Frontal cortex (tissue), 4 donors: Measurements from ENCODE around the gene AOX1. TPM values are rescaled to one million over a fixed set of nuclear protein-coding genes. Genes with fewer than 3 reads are reported as not detected.
"Not testable (repeated sequence)": the region's sequence is repeated elsewhere in the genome, so short reads cannot be mapped to it uniquely, and the experiment has no call there.

Experiments used
- DNase-seq, 2 donors: peaks; one replicate each; pipeline ENCODE4 v3.0.0; 2012; ENCODE audit warnings: low spot score in 2 of 2
- FAIRE-seq: peaks from 2 replicates; lab custom pipeline; 2012; peaks lifted over from hg19 to GRCh38; lab: Jason Lieb, UNC
- total RNA-seq: library from RNA; depleted of rRNA; stranded (reverse); fragments of >200 nt; gene quantifications from one replicate; pipeline ENCODE4 v1.2.3, GENCODE V29; 2014
- donor health status: control.
- donor health status: control.
- donor health status: control.

The AOX1 gene
- total RNA-seq, result 0.82 TPM

DNA sequence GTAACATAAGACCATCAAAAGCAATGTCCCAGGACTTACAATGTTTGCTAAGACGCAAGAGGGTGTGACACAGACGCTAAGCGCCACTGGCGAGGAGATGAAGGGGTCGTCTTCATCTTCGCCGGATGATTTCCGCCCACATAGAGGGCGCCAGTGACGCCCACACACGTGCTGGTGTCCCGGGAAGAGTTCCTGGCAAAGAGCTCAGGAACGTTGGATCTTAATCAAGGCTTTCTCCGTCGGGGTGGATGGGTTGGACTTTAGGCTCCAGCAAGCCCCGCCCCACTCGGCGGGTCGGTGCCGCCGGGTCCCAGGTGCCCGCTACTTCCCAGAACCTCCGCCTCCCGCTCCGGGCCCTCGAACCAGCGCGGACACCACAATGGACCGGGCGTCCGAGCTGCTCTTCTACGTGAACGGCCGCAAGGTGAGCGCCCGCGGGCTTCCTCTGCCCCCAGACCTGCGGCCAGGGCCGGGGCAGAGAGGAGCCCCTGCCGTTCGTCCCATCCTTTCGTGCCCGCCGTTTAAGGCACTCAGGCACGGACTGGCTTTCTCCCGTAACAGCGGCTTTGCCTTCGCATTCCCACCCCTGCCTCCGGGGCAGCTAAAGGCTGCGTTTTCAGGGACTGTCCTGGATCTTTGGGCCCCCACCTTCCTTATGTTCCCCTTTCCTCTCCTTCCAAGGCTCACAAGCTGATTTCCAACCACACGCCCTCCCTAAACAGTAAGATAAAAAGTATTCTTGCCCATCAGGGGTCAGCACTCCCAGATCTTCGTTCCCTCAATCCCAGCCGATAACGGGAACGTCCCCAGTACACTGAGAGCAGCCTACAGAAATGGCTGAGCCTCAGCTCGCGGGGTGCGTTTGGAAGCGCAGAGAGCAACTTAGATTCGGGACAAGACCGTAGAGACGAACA, at the start of gene AOX1:
Gene AOX1 (plus strand): TSS at position 285 of the 914 bp plus-strand sequence. CDS start 95 bp downstream, at position 380.
- FAIRE-seq (no peak), DNase-seq (peak in 1 of 2 donors; percentile 61)

DNA sequence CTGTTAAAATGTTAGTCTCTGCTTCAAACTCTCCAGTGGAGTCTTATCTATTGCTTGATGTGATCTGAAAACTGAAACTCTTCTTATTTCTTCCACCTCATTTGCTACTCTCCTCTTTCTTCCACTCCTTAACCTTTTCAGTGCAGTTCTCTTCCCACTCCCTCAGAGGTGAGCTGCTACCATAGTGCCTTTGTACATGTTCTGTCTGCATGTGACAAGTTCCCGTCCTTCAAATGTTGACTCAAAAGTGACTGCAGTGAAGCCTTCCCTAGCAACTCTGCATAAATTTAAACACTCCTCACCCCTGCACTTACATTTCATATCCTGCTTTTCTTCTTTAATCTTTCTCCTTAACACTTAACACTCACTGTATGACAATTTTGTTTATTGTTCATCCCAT, 47.7 kb upstream of the AOX1 start:
- DNase-seq (no peak), FAIRE-seq (no peak)

DNA sequence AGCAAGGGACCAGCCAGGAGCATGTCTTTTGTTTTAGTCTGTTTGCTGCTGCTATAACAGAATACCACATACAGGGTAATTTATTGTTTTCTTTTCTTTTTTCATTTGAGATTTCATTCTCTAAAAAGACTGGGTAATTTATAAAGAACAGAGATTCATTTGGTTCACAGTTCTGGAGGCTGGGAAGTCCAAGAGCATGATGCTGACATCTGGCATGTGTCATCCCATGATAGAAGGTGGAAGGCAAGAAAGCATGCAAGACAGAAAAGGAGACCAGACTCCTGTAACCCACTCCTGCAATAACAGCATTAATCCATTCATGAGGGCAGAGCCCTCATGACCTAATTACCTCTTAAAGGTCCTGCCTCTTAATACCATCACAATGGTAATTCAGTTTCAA, 45.0 kb upstream of the AOX1 start:
- FAIRE-seq (no peak), DNase-seq (no peak)

DNA sequence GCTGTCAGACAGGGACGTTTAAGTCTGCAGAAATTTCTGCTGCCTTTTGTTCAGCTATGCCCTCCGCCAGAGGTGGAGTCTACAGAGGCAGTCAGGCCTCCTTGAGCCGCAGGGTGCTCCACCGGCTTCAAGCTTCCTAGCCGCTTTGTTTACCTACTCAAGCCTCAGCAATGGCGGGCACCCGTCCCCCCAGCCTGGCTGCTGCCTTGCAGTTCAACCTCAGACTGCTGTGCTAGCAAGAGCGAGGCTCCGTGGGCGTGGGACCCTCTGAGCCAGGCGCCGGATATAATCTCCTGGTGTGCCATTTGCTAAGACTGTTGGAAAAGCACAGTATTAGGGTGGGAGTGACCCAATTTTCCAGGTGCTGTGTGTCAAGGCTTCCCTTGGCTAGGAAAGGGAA, 19.2 kb upstream of the AOX1 start:
- not testable (repeated sequence) for FAIRE-seq, DNase-seq

DNA sequence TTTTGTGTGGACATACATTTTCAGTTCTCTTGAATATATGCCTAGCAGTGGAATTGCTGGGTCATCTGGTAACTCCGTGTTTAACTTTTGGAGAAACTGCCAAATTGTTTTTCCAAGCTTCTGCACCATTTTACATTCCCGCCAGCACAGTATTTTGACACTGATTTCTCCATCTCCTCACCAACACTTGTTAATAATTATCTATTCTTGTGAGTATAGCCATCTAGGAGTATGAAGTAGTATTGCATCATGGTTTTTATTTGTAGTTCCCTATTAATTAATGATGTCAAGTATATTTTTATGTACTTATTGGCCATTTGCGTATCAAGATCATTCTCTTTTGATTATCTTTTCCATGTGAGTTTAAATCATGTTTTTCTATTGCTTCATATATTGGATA, 17.9 kb upstream of the AOX1 start:
- DNase-seq (no peak), FAIRE-seq (no peak)

DNA sequence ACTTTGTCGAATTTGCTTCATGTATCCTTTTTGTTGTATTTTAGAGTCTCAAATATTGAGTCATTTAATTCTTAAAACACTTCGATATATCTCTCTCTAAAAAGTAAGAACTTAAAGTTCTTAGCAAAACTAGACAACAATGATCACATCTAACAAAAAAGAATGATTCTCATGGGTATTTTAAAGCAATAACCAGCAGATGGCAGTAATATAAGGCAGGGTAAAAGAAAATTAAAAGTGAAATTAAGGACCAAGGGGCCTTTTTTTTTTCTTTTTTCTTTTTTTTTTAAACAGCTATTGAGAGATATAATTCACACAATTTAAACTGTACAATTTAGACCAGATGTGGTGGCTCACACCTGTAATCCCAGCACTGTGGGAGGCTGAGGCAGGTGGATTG, 9.9 kb upstream of the AOX1 start:
- FAIRE-seq, result no peak
- no peak for DNase-seq

DNA sequence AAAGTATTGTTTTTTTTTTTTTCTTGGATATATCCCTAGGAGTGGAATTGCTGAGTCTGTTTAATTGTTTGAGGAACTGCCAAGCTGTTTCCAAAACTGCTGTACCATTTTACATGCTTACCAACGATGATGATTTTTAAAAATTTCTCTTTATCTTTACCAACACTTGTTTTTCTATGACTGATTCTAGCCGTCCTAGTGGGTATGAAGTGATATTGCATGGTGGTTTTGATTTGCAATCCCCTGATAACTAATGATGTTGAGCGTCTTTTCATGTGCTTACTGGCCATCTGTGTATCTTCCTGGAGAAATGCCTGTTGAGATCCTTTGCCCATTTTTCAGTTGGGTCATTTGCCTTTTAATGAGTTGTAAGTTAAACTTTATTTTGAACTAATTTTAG, 8.8 kb upstream of the AOX1 start:
- FAIRE-seq, result no peak
- no peak for DNase-seq

DNA sequence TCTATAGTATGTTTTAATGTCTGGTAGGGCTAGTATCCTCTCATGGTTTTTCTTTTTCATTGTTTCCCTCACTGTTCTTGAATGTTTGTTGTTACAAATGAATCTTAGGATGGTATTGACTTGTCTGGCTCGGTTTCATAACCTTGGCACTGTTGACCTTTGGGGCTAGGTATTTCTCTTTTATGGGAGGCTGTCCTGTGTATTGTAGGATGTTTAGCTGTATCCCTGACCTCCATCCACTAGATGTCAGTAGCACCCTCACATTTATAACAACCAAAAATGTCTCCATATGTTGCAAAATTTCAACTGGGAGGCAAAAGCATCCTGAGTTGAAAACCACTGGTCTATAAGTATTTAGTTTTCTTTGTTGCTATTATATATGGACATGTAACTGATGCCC, 7.0 kb upstream of the AOX1 start:
- DNase-seq (no peak), FAIRE-seq (no peak)

DNA sequence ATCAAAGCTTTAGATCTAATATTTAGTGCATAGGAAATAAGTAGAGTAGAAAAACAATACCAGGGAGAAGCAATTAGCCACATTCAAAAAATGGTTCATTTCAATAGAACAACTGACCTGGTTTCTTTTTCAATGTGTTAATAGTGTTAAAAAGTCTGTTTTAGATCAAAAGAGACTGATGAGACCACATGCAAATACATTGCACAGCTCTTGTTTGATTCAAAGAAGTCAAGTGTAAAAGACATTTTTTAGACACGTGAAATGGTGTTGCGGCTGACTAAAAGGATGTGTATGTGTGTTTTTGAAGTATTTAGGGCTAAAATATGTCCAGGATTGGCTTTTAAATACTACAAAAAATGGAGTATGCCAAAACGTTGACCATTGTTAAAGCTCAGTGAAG, 1.2 kb upstream of the AOX1 start:
- no peak for FAIRE-seq

DNA sequence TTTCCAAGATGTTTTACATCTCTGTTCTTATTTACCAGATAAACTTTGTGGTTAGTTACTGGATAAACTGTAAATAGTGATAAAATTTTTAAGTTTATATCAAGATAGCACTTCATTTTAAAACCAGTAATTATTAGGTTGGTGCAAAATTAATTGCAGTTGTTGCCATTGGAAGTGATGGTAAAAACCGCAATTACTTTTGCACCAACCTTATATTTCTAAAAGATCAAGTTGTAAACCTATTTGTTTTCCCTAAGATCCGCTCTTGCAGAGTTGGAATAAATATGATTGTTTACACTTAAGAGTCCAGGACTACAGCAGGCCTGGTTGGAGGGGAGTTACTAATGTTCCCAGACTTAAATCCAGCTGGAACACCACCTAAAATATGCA, 479 bp upstream of the AOX1 start:
- FAIRE-seq, result no peak

More for the DNA sequence above, 1.2 kb upstream of the AOX1 start:
- no peak for DNase-seq

DNA sequence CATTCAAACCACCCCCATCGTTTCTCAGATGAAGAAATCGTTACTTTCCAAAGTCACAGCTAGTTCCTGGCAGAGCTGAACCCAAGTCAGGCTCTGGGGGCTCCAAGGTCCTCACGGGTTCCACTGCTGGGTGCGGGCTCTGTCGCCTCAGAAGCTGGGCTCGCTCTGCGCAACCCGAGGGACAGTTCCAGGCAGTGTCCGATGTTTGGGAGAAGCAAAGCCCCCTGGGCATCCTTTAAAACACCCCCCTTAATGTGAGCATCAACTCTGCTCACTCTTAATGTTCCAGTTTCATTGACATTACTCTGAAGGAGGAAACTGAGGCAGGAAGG, 796 bp downstream of the AOX1 start:
- DNase-seq (no peak), FAIRE-seq (no peak)

More for the DNA sequence above, 479 bp upstream of the AOX1 start:
- no peak for DNase-seq

DNA sequence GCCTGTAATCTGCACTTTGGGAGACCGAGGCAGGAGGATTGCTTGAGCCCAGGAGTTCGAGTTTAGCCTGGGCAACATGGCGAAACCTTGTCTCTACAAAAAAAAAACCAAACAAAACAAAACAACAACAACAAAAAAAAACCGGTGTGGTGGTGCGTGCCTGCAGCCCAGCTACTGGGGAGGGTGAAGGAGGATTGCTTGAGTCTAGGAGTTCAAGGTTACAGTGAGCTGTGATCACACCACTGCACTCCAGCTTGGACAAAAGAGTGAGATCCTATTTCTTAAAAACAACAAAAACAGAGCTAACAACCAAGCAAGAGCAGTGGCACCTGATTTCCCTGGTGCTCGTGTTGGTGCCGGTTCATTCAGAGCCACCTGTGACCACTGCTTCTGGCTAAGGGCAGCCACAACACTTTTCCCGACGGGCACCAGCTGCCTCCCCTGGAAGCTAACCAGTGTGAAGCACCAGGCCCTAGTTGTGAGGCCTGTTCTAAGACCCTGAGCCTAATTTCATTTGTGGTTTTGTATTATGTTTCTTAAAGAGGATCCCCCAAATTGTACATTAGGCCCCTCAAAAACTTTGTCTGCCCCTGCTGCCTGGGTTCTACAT, 1.3 kb downstream of the AOX1 start:
- no peak for DNase-seq

DNA sequence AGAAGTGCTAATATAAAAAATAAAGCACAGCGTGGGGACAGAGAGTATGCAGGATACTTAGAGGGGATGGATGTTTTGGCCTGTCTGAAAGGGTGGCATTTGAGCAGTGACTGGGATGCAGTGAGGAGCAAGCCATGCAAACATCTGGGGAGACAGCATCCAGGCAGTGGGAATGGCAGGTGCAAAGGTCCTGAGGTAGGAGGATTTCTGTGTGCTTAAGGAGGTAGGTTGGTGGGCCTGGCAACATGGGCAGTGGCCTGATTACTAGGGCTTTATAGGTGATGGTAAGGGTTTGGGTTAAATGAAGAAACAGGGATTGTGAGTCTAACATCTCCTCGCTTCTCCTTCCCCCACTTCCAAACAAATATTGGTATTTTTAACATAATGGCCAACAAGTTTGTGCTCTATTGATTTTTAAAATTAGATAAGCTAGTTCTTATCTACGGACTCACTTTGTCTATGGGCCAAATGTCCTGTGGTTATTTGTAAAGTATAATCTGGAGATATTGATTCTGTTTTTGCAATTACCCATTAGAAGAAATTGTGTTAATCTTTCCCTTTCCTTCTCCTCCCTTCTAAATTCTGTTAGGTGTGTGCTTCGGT, 2.4 kb downstream of the AOX1 start:
- FAIRE-seq, result no peak
- DNase-seq, result no peak

More for the DNA sequence above, 1.3 kb downstream of the AOX1 start:
- no peak for FAIRE-seq

DNA sequence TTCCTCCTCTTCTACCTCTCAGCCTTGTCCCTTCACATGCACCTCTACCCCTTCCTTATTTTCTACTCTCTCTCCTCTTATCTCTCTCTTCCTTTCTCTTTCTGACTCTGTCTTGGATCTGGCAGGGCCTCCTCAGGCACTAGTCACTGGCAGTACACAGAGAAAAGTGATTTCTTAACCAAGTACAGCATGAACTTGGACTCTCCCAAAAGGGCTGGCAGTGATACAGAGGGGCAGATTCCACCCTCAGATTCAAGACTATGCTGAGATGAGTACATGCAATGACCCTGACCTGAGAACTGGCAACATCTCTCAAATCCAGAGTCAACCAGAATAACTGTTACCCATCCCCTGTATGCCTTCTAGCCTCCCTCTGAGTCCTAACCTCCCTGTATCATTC, 4.3 kb downstream of the AOX1 start:
- DNase-seq (no peak), FAIRE-seq (no peak)

DNA sequence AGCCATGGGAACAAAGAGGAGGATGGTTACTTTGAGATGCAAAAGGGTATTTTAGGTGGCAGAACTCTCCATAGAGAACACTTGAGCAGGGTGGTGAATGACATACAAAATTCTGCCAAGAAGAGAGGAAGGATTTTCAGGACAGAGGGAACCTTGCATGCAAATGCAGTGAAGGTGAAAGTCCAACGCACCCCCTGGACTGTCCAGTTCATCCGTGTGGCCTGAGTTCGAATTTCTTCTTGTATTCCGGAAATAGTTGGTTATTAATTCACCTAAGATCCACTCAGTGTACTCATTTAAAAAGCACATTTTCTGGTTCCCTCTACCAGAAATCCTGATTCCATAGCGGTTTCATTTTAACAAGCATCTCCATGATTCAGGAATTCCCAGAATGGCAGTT, 5.5 kb downstream of the AOX1 start:
- no peak for DNase-seq
- FAIRE-seq, result no peak

DNA sequence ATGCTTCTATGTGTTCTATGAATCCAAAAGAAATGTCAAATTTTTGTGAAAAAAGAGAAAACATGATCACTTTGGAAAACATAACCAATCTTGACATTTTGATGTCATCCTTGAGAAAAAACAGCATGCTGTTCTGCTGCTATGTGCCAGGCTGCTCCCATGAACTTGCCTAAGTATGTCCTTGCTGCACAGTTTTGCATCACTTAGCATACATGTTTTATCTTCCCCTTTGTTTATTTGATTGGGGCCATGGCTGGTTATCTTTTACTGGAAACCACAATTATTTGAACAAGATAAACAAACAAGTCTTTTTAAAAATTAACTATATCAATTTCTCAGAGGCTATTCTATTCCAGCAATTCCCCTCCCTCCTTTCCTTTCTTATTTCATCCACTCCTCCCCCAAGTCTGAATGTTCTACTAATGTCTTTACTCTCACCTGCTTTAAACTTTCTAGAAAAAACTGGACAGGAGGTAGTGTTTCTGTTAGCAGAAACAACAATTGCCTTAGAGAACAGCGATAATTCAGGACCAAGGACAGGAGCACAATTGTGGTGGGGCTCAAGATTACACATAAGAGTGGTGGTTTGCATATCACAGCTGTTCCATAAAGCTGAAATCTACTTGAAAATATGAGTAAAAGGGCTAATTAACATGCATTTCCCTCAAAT, 6.7 kb downstream of the AOX1 start:
- DNase-seq (no peak), FAIRE-seq (no peak)

DNA sequence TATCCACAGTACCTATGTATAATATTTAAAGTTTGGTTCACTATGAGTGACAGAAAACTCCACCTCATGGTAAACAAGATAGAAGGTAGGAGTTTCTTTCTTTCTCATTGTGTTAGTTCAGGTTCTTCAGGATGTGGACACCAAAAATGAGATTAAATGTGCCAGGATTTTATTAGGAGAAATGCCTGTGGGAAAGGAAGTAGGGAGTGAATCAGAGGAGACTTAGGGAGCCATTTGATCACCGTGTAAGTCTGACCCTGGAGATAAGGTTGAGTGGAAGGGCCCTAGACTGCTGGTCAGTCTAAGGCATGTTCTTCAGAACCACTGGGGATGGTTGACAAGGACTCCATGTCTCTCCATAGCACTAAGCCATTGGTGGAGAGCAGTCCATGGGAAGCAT, 8.1 kb downstream of the AOX1 start:
- FAIRE-seq (no peak), DNase-seq (no peak)

DNA sequence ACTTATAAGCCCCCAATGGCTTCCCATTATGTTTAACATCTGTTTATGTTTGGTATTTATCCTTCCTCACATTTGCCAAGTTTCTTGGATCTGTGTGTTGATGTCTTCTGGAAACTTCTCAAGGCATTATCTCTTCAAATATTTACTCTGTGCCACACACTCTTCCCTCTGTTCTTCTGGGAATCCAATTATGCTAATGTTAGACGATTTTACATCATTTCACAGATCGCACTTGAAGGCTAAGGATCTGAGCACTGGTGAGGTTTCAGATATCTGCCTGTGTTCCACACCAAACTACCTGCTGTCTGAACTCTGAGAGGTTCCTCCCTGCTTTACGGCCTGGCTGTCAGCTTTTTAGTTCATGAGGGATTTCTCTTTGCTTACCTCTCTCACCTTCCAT, 10.1 kb downstream of the AOX1 start:
- no peak for DNase-seq

DNA sequence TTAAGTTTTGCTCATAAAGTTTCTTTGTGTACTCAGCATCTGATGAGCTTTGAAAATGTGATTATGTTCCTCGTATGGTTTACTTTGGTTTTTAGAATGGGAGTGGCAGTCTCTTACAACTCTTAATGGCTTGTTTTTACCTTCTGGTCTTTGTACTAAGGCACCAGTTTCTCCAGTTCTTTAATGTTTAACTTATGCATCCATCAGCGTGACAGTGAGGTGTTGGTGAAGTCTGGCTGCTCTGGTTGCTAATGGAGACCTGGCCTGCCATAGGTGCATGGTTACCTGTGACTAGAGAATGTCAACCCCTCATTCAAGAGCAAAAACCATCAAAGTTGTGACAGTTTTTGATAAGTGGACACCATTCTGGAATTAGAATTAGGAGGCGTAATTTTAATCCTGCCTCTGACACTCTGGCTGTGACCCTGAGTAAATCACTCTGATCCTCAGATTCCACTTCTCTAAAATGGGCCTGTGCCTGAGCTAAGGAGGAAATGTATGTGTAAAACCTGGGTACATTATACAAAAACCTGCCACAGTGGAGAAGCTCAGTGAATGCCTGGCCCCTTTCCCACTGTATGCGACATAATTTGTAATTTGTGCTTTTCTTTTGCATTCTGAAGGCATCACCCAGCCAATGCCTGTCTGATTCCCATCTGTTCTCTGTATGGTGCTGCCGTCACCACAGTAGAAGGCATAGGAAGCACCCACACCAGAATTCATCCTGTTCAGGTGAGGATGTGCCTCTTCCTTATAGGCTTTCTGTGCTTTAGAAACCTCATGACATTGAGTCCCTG, 11.2 kb downstream of the AOX1 start:
- DNase-seq (no peak), FAIRE-seq (no peak)

More for the DNA sequence above, 10.1 kb downstream of the AOX1 start:
- no peak for FAIRE-seq

DNA sequence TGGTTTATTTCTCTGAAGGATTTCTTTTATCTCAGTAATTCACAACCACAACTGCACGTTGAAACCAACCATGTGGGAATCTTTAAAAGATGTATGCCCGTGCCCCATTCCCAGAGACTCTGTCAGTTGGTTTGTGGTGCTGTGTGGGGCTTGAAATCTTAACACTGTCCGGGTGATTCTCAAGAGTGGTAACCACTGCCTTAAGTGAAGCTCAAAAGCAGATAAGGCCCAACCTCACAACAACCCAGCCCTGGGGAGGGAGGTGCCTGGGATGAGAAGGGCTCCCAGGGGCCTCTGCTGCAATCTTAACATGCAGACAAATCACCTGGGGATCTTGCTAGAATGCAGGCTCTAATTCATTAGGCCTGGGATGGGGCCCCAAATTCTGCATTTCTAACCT, 13.4 kb downstream of the AOX1 start:
- FAIRE-seq, result no peak

More for the DNA sequence above, 13.4 kb downstream of the AOX1 start:
- no peak for DNase-seq
